Central memory CD8-positive, alpha-beta T cell (primary cell): ENCODE measurements around the gene ZNF821.

ENCODE experiments used
- ATAC-seq: fragments of 150-1000 bp; cut with Tn5 transposase; replicated peaks from 2 replicates; pipeline ENCODE4 v1.10.0; 2022; ENCODE audit warnings: mild to moderate bottlenecking, moderate FRiP score, moderate number of reproducible peaks; ENCODE audit not compliant: poor library complexity, severe bottlenecking; ENCODE audit errors: extremely low read depth
- DNase-seq, 2 donors: peaks; one replicate each; pipeline ENCODE4 v3.0.0; 2021; ENCODE audit warnings: low spot score in 2 of 2
- H3K27ac Mint-ChIP-seq: one replicate; pipeline ENCODE4 v1.8.0; 2022; ENCODE audit warnings: low read depth, mild to moderate bottlenecking, moderate library complexity, mixed read lengths
- H3K27me3 Mint-ChIP-seq: one replicate; pipeline ENCODE4 v1.8.0; 2022; ENCODE audit warnings: mixed read lengths
- H3K36me3 Mint-ChIP-seq: one replicate; pipeline ENCODE4 v1.8.0; 2022; ENCODE audit warnings: mild to moderate bottlenecking, moderate library complexity, mixed read lengths; ENCODE audit not compliant: insufficient read depth
- H3K4me1 Mint-ChIP-seq: one replicate; pipeline ENCODE4 v1.8.0; 2022; ENCODE audit warnings: mixed read lengths
- H3K4me3 Mint-ChIP-seq: one replicate; pipeline ENCODE4 v1.8.0; 2022; ENCODE audit warnings: mild to moderate bottlenecking, moderate library complexity, mixed read lengths
- H3K9me3 Mint-ChIP-seq: one replicate; pipeline ENCODE4 v1.8.0; 2022; ENCODE audit warnings: mixed read lengths

ZNF821 gene

DNA sequence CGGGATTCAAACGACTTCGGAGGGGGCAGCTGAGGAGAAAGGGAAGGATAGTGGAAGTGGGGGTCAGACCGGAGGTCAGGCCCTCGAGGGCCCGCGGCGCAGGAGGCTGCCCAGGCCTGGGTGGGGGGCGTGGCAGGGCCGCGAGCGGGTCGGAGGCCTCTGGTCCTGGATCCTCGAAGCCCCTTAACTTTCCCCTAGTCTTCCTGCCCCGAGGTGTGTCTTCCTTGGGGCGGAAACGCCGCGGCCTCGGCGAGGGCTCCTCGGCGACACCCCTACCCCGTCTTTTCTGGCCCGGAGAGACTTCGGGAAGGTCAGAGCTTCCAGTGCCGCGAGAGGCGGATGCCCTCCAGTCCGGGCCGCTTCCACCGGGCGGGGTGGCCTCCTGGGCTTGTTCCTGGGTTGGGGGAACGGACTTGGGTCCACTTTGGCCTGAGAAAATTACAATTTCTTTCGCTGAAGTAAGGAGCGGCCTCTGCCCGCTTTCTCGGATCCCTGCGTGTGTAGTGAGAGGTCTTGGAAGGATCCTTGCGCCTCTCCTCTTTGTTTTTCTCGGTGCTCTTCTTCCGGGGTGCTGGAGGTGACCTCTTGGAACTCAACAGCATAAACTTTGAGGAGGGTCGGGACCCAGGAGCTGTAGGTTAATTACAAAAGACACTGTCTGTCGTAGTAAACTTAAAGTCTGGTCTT, 11.8 kb upstream of the ZNF821 start:
- peak overlapping the region; percentile 98 for H3K27ac Mint-ChIP-seq
- H3K4me3 Mint-ChIP-seq: peak overlapping the region; percentile 98
- H3K4me1 Mint-ChIP-seq: peaks cover 32% of the 10 kb centered on the region
- no peaks in the 10 kb centered on the region for H3K27me3 Mint-ChIP-seq
- peaks cover 25% of the 10 kb centered on the region for H3K36me3 Mint-ChIP-seq
- DNase-seq (peak in 1 of 2 donors; percentile 18), ATAC-seq (peak; percentile 8)
- H3K9me3 Mint-ChIP-seq: no peaks in the 10 kb centered on the region

DNA sequence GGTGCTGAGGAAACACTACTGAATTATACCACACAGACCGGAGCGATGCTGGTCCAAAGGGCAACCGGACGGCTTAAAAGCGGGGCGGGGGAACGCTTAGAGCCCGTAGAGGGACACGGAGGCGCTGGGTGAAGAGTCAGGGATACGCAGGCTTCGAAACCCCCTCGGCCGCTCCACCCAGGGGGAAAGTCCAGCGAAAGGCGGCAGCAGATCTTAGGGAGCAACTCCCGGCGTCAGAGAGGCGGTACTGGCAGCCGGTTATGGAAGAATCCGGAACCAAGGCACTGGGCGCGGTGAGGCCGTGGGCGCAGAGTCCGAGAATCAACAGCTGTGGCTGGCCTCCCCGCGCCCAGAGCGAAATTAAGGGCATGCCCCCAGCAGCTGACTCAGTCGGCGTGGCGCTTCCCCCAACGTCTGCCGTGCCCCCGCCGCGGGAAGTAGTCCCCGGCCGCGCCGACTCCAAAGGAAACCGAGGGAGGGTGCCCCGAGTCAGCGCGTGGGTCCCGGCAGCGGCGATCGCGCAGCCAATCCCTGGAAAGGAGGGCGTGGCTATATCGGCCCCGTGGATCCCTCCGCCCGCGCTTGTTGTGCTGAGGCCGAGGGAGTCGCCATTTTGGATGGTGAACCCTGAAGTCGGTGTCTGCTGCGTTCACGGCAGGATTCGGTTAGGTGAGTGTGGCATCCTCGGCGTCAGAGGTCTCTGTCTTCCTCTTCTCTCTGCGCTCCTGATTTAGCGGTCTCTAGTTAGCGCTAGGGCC, 11.1 kb upstream of the ZNF821 start, which contains the start of gene IST1:
IST1 (plus strand) TSS at position 611 of the 758 bp plus-strand sequence. CDS start 20,110 bp downstream, outside the sequence.
- H3K4me3 Mint-ChIP-seq: peak within 1 kb of the TSS; percentile 98
- ATAC-seq: peak; percentile 88
- no peaks in the 10 kb centered on the region for H3K9me3 Mint-ChIP-seq
- peak; percentile 92 to 97 for DNase-seq
- peak within 1 kb of the TSS; percentile 98 for H3K27ac Mint-ChIP-seq
- H3K4me1 Mint-ChIP-seq: peaks cover 26% of the 10 kb centered on the region
- H3K36me3 Mint-ChIP-seq: peaks cover 22% of the 10 kb centered on the region
- H3K27me3 Mint-ChIP-seq: no peaks in the 10 kb centered on the region

DNA sequence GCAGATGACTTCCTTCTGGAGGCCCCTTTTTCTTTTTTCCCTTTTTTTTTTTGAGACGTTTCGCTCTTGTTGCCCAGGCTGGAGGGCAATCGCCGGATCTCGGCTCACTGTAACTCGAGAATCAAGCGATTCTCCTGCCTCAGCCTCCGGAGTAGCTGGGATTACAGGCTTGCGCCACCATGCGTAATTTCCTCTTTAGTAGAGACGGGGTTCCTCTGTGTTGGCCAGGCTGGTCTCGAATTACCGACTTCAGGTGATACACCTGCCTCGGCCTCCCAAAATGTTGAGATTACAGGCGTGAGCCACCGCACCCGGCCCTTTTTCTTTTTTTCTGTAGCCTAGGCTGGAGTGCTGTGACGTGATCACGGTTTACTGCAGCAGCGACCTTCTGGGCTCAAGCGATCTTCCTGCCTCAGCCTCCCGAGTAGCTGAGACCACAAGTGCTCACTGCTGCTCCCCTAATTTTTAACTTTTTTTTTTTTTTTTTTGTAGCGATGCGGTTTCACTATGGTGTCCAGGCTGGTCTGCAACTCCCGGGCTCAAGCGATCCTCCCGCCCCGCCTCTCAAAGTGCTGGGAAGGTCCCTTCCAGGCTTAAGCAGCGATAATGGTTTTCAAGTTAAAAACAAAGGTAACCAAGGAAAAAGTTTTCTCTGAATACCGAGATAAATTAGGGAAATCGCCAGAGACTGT, 10.4 kb upstream of the ZNF821 start:
- H3K27ac Mint-ChIP-seq: peak overlapping the region; percentile 98
- H3K4me3 Mint-ChIP-seq: peak overlapping the region; percentile 98
- no peaks in the 10 kb centered on the region for H3K9me3 Mint-ChIP-seq
- peaks cover 20% of the 10 kb centered on the region for H3K36me3 Mint-ChIP-seq
- H3K27me3 Mint-ChIP-seq: no peaks in the 10 kb centered on the region
- peak in 1 of 2 donors; percentile 11 for DNase-seq
- peak; percentile 22 for ATAC-seq
- peaks cover 23% of the 10 kb centered on the region for H3K4me1 Mint-ChIP-seq

DNA sequence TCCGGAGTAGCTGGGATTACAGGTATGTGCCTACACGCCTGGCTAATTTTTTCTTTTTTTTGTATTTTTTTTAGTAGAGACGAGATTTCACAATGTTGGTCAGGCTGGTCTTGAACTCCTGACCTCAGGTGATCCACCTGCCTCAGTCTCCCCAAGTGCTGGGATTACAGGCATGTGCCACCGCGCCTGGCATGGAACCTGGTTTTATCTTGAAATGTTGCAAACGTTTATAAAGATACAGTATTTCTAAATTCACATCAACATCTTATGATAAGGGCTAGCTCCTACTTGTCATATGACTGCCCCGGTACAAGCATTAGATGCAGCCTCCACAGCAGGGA, 9.9 kb upstream of the ZNF821 start:
- no peak for ATAC-seq
- Mint-ChIP-seq H3K27me3 (no peaks in the 10 kb centered on the region), H3K36me3 (peaks cover 20% of the 10 kb centered on the region), H3K4me1 (peaks cover 23% of the 10 kb centered on the region), H3K9me3 (no peaks in the 10 kb centered on the region), H3K27ac (peak overlapping the region; percentile 98), H3K4me3 (peak overlapping the region; percentile 98)
- no peak for DNase-seq

DNA sequence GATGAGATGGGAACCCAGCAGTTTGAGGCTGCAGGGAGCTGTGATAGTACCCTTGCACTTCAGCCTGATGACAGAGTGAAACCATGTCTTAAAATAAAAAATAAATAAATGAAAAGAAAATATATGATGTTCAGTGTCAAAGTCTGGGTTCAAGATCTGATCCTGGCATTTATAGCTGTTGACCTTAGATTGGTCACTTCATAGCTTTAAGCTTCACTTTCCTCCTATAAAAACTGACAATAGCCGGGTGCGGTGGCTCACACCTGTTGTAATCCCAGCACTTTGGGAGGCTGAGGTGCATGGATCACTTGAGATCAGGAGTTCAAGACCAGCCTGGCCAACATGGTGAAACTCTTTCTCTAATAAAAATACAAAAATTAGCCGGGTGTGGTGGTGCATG, 5.2 kb upstream of the ZNF821 start:
- Mint-ChIP-seq H3K27me3 (no peaks in the 10 kb centered on the region), H3K27ac (no peak overlapping the region), H3K4me3 (no peak overlapping the region), H3K9me3 (no peaks in the 10 kb centered on the region), H3K36me3 (peaks cover 7% of the 10 kb centered on the region), H3K4me1 (peaks cover 18% of the 10 kb centered on the region)
- ATAC-seq: no peak
- no peak for DNase-seq

DNA sequence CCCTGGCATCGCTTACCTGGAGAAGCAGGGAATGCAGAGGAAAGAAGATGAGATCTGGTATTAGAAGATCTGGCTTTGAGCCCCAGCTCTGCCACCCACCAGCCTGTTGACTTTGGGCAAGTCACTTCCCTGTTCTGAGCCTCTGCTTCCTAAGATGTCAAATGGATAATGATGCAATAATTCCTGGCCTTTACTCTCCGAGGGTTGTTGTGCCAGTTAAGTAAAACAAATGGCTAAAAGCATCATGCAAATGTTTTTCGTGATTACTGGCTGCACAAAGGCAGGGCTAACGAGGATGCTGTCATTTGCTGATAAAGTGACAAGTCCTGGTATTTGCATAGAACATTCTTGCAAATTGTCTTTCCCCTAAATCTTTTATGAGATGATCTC, 1.3 kb upstream of the ZNF821 start:
- no peaks in the 10 kb centered on the region for H3K27me3 Mint-ChIP-seq
- peak overlapping the region; percentile 96 for H3K4me3 Mint-ChIP-seq
- H3K27ac Mint-ChIP-seq: no peak overlapping the region
- peaks cover 14% of the 10 kb centered on the region for H3K36me3 Mint-ChIP-seq
- DNase-seq: no peak
- H3K9me3 Mint-ChIP-seq: no peaks in the 10 kb centered on the region
- peaks cover 42% of the 10 kb centered on the region for H3K4me1 Mint-ChIP-seq
- no peak for ATAC-seq

DNA sequence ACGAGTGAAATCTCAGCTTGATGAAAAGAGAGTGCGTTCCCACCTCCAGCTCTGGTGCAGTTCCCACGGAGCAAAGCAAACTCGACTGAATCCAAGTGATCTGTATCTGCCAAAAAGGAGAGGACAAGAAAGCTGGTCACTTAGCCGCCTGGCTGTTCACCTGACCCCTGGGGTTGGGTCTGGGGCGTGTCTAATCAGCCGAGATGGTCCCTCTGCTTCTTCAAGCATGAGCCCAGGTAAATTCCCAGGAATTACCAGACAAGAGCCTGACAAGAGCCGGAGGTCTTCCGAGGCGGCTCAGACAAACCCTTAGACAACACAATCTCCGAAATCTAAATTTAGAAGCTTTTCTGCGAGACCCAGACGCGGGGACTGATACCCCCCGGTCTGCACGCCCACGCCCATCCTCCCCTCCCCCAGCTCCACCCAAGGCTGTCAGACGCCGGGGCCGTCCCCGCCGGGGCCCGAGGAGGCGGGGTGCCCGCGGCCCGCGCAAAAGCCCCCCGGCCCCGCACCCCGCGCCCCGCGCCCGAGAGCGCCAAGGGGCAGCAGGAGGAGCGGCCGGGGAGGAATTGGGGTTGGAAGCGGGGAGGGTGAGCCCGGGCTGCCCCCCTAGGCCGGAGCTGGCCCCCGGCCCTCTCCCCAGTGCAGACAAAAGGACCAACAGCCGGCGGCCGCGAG, 674 bp downstream of the ZNF821 start:
- peak; percentile 16 for ATAC-seq
- Mint-ChIP-seq H3K27me3 (no peaks in the 10 kb centered on the region), H3K36me3 (peaks cover 22% of the 10 kb centered on the region), H3K4me1 (peaks cover 57% of the 10 kb centered on the region), H3K27ac (peak overlapping the region; percentile 89), H3K4me3 (peak overlapping the region; percentile 86), H3K9me3 (no peaks in the 10 kb centered on the region)
- peak in 1 of 2 donors; percentile 32 for DNase-seq

DNA sequence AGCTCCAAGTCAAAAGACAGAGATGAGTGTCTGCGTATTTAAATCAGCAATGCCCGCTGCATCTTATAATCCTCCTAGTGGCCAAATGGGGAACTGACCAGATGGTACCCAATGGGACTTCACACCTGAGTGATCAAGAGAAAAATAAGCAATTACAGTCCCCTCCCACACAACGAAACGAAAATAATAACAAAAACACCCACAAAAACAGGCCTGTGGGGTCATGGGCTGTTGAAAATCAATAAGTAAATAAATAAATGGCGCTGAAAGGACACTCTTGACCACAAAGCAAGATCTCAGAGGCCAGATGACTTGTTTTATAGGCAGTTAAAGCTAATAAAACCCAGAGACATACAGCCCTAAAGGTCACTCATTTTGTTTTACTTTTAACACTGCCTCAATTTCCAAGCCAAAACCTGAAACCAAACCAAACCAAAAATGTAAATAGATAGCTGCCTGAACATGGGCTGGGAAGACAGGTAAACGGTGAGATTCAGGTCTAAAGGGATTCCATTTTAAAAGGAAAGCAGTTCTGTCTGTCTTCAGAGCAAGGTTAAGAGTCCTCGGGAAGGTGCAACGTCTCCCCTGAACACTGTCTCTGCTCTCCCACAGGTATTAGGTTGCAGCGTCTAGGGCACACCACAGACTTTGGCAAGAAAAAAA, 1.3 kb downstream of the ZNF821 start:
- Mint-ChIP-seq H3K4me1 (peaks cover 57% of the 10 kb centered on the region), H3K36me3 (peaks cover 25% of the 10 kb centered on the region), H3K27ac (peak overlapping the region; percentile 89), H3K9me3 (no peaks in the 10 kb centered on the region), H3K27me3 (no peaks in the 10 kb centered on the region), H3K4me3 (peak overlapping the region; percentile 86)
- ATAC-seq (peak; percentile 43), DNase-seq (peak; percentile 65 to 81)

DNA sequence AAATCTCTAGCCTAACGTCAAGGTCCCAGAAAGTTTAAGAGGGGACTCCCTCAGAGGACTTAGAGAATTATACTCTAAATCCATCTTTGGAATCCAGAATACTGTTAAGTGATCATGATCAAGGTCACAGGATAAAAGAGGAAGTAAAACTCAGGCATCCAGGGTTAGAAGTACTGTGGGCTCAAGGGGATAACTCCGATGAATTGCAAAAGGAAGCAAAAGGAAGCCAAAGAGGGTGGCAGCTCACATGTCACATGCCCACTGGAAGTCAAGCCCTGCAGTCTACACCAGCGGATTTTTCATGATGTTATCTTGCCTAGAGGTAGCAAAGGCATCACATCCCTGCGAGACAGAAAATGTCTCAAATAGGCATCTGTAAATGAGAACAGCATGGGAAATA, 3.8 kb downstream of the ZNF821 start:
- no peak for DNase-seq
- no peaks in the 10 kb centered on the region for H3K27me3 Mint-ChIP-seq
- H3K9me3 Mint-ChIP-seq: no peaks in the 10 kb centered on the region
- ATAC-seq: no peak
- H3K4me3 Mint-ChIP-seq: no peak overlapping the region
- H3K36me3 Mint-ChIP-seq: peaks cover 28% of the 10 kb centered on the region
- no peak overlapping the region for H3K27ac Mint-ChIP-seq
- H3K4me1 Mint-ChIP-seq: peaks cover 58% of the 10 kb centered on the region

DNA sequence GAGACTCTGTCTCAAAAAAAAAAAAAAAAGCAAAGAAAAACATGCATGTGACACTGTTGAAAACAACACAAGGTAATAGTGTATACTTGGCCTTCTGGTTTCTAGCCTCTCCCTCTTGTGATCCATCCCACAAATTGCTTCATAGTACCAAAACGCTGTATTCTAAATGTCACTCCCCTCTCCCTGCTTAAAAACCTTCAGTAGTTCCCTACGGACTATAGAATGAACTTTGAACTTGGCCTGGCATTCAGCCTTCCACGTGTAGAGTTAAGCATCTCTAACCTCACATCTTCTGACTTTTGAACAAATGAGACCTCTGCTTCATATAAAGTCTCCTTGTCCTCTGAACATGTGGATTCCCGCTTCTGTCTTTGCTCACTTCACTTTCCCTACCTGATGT, 5.1 kb downstream of the ZNF821 start:
- no peaks in the 10 kb centered on the region for H3K9me3 Mint-ChIP-seq
- no peak overlapping the region for H3K27ac Mint-ChIP-seq
- no peak overlapping the region for H3K4me3 Mint-ChIP-seq

DNA sequence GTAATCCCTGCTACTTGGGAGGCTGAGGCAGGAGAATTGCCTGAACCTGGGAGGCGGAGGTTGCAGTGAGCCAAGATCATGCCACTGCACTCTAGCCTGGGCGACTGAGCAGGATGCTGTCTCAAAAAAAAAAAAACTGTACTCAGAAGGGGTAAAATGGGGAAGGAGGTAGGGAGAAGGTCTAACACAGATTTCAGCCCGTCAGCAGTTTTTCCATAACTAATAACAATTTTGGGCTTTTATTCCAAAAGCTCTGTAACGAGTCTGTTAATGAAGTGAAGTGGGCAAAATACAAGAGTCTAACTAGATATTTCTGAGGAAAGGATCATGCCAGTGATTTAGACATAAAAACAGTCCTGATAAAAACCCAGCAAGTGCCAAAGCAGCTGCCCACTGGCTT, 10.8 kb downstream of the ZNF821 start:
- H3K4me1 Mint-ChIP-seq: peaks cover 10% of the 10 kb centered on the region
- no peaks in the 10 kb centered on the region for H3K27me3 Mint-ChIP-seq
- ATAC-seq: no peak
- peaks cover 12% of the 10 kb centered on the region for H3K36me3 Mint-ChIP-seq
- no peak overlapping the region for H3K4me3 Mint-ChIP-seq
- no peak for DNase-seq
- H3K27ac Mint-ChIP-seq: no peak overlapping the region
- no peaks in the 10 kb centered on the region for H3K9me3 Mint-ChIP-seq

More for the DNA sequence above, 5.1 kb downstream of the ZNF821 start:
- peaks cover 23% of the 10 kb centered on the region for H3K36me3 Mint-ChIP-seq
- no peak for DNase-seq
- no peaks in the 10 kb centered on the region for H3K27me3 Mint-ChIP-seq
- ATAC-seq: no peak
- peaks cover 48% of the 10 kb centered on the region for H3K4me1 Mint-ChIP-seq

DNA sequence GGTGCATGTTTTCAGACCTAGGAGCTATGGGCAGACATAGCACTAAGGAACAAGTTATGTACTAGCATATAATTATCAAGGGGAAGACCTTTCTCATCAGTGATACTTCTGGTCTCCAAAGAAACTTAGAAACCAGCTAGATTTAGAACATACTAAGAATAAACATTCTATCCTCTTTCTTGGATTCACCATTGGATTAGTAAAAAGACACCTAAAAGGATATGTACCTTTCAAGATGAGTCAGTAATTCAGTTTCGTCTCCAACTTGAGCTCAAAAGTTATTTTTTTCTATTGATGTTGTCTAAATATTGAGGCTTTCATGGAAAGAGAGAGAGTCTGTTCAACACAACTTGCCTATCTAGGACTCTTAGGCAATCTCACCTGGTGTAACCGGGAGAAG, 13.2 kb downstream of the ZNF821 start:
- H3K4me1 Mint-ChIP-seq: peaks cover 10% of the 10 kb centered on the region
- H3K27me3 Mint-ChIP-seq: no peaks in the 10 kb centered on the region
- ATAC-seq (no peak), DNase-seq (no peak)
- H3K36me3 Mint-ChIP-seq: peaks cover 4% of the 10 kb centered on the region
- no peak overlapping the region for H3K27ac Mint-ChIP-seq
- no peak overlapping the region for H3K4me3 Mint-ChIP-seq
- no peaks in the 10 kb centered on the region for H3K9me3 Mint-ChIP-seq
